GM21825 (cell line): Measurements from ENCODE around the gene HYI.
"Not testable (repeated sequence)": the region's sequence is repeated elsewhere in the genome, so short reads cannot be mapped to it uniquely, and the experiment has no call there.

ENCODE experiments used
- ATAC-seq: cut with Tn5 transposase; IDR thresholded peaks from one replicate; pipeline ENCODE4 v1.9.1; 2021; ENCODE audit warnings: mild to moderate bottlenecking, moderate library complexity; ENCODE audit not compliant: unreplicated experiment

HYI gene

GRCh38 chr1:43465505-43466067 lies 11.9 kb upstream of the HYI start:
- ATAC-seq = no peak

GRCh38 chr1:43464681-43465504 lies 11.2 kb upstream of the HYI start:
- no peak for ATAC-seq

- ATAC-seq = no peak
Measured at GRCh38 chr1:43463479-43463878, 9.7 kb upstream of the HYI start.

GRCh38 chr1:43460988-43461693 lies 7.4 kb upstream of the HYI start:
- no peak for ATAC-seq

GRCh38 chr1:43458379-43458778 lies 4.6 kb upstream of the HYI start:
- ATAC-seq = not testable (repeated sequence)

GRCh38 chr1:43455213-43455889 lies 1.6 kb upstream of the HYI start:
- no peak for ATAC-seq

GRCh38 chr1:43454270-43455011 lies 710 bp upstream of the HYI start:
- peak; percentile 50 for ATAC-seq

GRCh38 chr1:43452789-43453441 lies 816 bp downstream of the HYI start:
- no peak for ATAC-seq

- no peak for ATAC-seq
Measured at GRCh38 chr1:43451701-43452532, 1.8 kb downstream of the HYI start.

GRCh38 chr1:43451157-43451591 lies 2.6 kb downstream of the HYI start:
- ATAC-seq = no peak

- ATAC-seq = no peak
Measured at GRCh38 chr1:43450251-43450941, 3.3 kb downstream of the HYI start.

GRCh38 chr1:43449708-43450069 lies 4.0 kb downstream of the HYI start:
- ATAC-seq = no peak

GRCh38 chr1:43448955-43449707 lies 4.6 kb downstream of the HYI start:
- ATAC-seq = no peak

GRCh38 chr1:43447891-43448708 lies 5.6 kb downstream of the HYI start:
- ATAC-seq = no peak

GRCh38 chr1:43446881-43447835 lies 6.6 kb downstream of the HYI start:
- no peak for ATAC-seq

- ATAC-seq = no peak
Measured at GRCh38 chr1:43446388-43446740, 7.4 kb downstream of the HYI start.
